HL-60 (cell line): Measurements from ENCODE around the gene CMIP.

ENCODE experiments used
- CTCF ChIP-seq: IDR thresholded peaks from one replicate; pipeline ENCODE4 v1.5.1; 2011; ENCODE audit warnings: low read length, control low read depth, inconsistent platforms; ENCODE audit not compliant: insufficient read depth
- POLR2AphosphoS5 ChIP-seq: IDR thresholded peaks from 2 replicates; pipeline ENCODE4 v1.6.1; 2012; ENCODE audit warnings: low read depth
- REST ChIP-seq: IDR thresholded peaks from 2 replicates; pipeline ENCODE4 v1.6.1; 2012; ENCODE audit warnings: low read depth; ENCODE audit not compliant: insufficient replicate concordance
- SPI1 ChIP-seq: IDR thresholded peaks from 2 replicates; pipeline ENCODE4 v1.6.1; 2012; ENCODE audit warnings: low read depth, mild to moderate bottlenecking, borderline replicate concordance

- TF ChIP-seq CTCF (no peak), REST (no peak), POLR2AphosphoS5 (no peak), SPI1 (no peak)
These were observed 121.7 kb downstream of the CMIP start for GRCh38 chr16:81566086-81567007.
